ENCODE results near the gene CD59. TPM values are rescaled to one million over a fixed set of nuclear protein-coding genes. Genes with fewer than 3 reads are reported as not detected.

The CD59 gene
- total RNA-seq, 3 donors from 2014 or later: 317 to 382 (median 381) TPM

GRCh38 chr11:33660962-33661361 lies 75.3 kb downstream of the CD59 start:
- no peak for DNase-seq
- Histone ChIP-seq H3K9me3 (no peaks in the 10 kb centered on the region), H3K36me3 (ENCODE audit: low read depth) (no peaks in the 10 kb centered on the region), H3K4me1 (ENCODE audit: low read depth) (no peaks in the 10 kb centered on the region), H3K4me3 (no peak overlapping the region)
- TF ChIP-seq CTCF (IDR thresholded peaks at IDR 0.05): no peak
- intact Hi-C loops (cut with DNase I, micrococcal nuclease): no loop called here
- no peak for ATAC-seq

- intact Hi-C loops (cut with DNase I, micrococcal nuclease): no loop called here
- Histone ChIP-seq H3K9me3 (no peaks in the 10 kb centered on the region), H3K4me3 (no peak overlapping the region), H3K4me1 (ENCODE audit: low read depth) (no peaks in the 10 kb centered on the region), H3K36me3 (ENCODE audit: low read depth) (no peaks in the 10 kb centered on the region)
- DNase-seq: no peak
- no peak for TF ChIP-seq CTCF (IDR thresholded peaks at IDR 0.05)
- ATAC-seq: no peak
Observed at GRCh38 chr11:33659370-33660139, 76.7 kb downstream of the CD59 start.

GRCh38 chr11:33658195-33658900 lies 77.9 kb downstream of the CD59 start:
- Histone ChIP-seq H3K36me3 (ENCODE audit: low read depth) (no peaks in the 10 kb centered on the region), H3K9me3 (no peaks in the 10 kb centered on the region), H3K4me1 (ENCODE audit: low read depth) (no peaks in the 10 kb centered on the region), H3K4me3 (no peak overlapping the region)
- no peak for DNase-seq
- no peak for TF ChIP-seq CTCF (IDR thresholded peaks at IDR 0.05)
- no peak for ATAC-seq
- intact Hi-C loops (cut with DNase I, micrococcal nuclease): no loop called here

- no peak for TF ChIP-seq CTCF (IDR thresholded peaks at IDR 0.05)
- Histone ChIP-seq H3K9me3 (no peaks in the 10 kb centered on the region), H3K36me3 (ENCODE audit: low read depth) (no peaks in the 10 kb centered on the region), H3K4me1 (ENCODE audit: low read depth) (no peaks in the 10 kb centered on the region), H3K4me3 (no peak overlapping the region)
- intact Hi-C loops (cut with DNase I, micrococcal nuclease): no loop called here
- no peak for DNase-seq
- ATAC-seq: no peak
Observed at GRCh38 chr11:33657757-33658156, 78.5 kb downstream of the CD59 start.

- no peak for DNase-seq
- no peak for ATAC-seq
- no peaks in the 10 kb centered on the region for H3K4me1 ChIP-seq (ENCODE audit: low read depth)
- TF ChIP-seq CTCF (IDR thresholded peaks at IDR 0.05): no peak
- intact Hi-C loops (cut with DNase I, micrococcal nuclease): no loop called here
- no peak overlapping the region for H3K4me3 ChIP-seq
- no peaks in the 10 kb centered on the region for H3K36me3 ChIP-seq (ENCODE audit: low read depth)
- H3K9me3 ChIP-seq: no peaks in the 10 kb centered on the region
Observed at GRCh38 chr11:33656768-33657167, 79.5 kb downstream of the CD59 start.
